K562 (cell line): ENCODE data around the gene SON. TPM values are rescaled to one million over a fixed set of nuclear protein-coding genes. Genes with fewer than 3 reads are reported as not detected.

Experiments used
- ATAC-seq: fragments of 200-7000 bp; cut with Tn5 transposase; 3 replicates; pipeline ENCODE4 v1.9.1; 2020; ENCODE audit warnings: moderate library complexity
- Bru-seq: library from RNA; stranded (reverse); fragments of 400-500 nt; gene quantifications from one replicate; lab custom pipeline; 2021; lab: Mats Ljungman, UMichigan
- BruChase-seq, 2 experiments: library from RNA; stranded (reverse); fragments of 400-500 nt; gene quantifications; one replicate each; lab custom pipeline; 2021; lab: Mats Ljungman, UMichigan
- BruUV-seq: library from RNA; stranded (reverse); fragments of 400-500 nt; replicated peaks from 2 replicates; lab custom pipeline; 2021; lab: Mats Ljungman, UMichigan
- CTCF ChIA-PET: fragments of 300-600 bp; formaldehyde crosslinking; extraction: SDS; loops from one replicate; lab custom pipeline; 2021; ENCODE audit warnings: low intra/inter-chr PET ratio; lab: Yijun Ruan, JAX
- POLR2A ChIA-PET: fragments of 300-600, 350-650 bp; sonication (Branson Sonifier 250); formaldehyde crosslinking; extraction: SDS; loops from one replicate; lab custom pipeline; 2021; ENCODE audit warnings: antibody characterized with exemption, inconsistent platforms; lab: Yijun Ruan, JAX
- DNase-seq, 4 experiments: peaks; one replicate each; pipeline versions ENCODE4 v3.0.0 to v3.0.0-alpha.2; 2011 to 2018; ENCODE audit warnings: low spot score in 3 of 4, mixed read lengths in 3 of 4; ENCODE audit errors: extremely low read depth in 1 of 4
- FAIRE-seq: peaks from 2 replicates; lab custom pipeline; 2011; peaks lifted over from hg19 to GRCh38; lab: Jason Lieb, UNC
- H2AFZ ChIP-seq: 2 replicates; pipeline ENCODE4 v1.6.0; 2011; ENCODE audit warnings: low read depth, low read length, control low read depth, inconsistent platforms
- H3K27ac ChIP-seq: fragments of 200-600 bp; 3 replicates; pipeline ENCODE4 v1.8.0; 2011; ENCODE audit warnings: low read depth, mild to moderate bottlenecking, control low read depth, inconsistent platforms, low read length, moderate library complexity, mixed read lengths; ENCODE audit errors: extremely low read depth
- H3K27me3 ChIP-seq, 2 experiments: fragments of 300-600 bp in 1 of 2; 2 replicates in 1 of 2; 3 replicates in 1 of 2; pipeline versions ENCODE4 v1.6.0 to v1.8.0; 2011; ENCODE audit warnings: inconsistent platforms in 2 of 2, low read length in 2 of 2, mild to moderate bottlenecking in 1 of 2, mixed read lengths in 1 of 2, moderate library complexity in 1 of 2; ENCODE audit not compliant: control insufficient read depth in 2 of 2, insufficient read depth in 2 of 2
- H3K36me3 ChIP-seq: fragments of 300-600 bp; 3 replicates; pipeline ENCODE4 v1.8.0; 2011; ENCODE audit warnings: mild to moderate bottlenecking, low read length, inconsistent platforms; ENCODE audit not compliant: control insufficient read depth, insufficient read depth
- H3K4me1 ChIP-seq, 2 experiments: fragments of 200-600 bp in 1 of 2; replicated peaks in 1 of 2; 2 replicates in 1 of 2; 3 replicates in 1 of 2; pipeline versions ENCODE4 v1.5.1 to v1.8.0; 2011; ENCODE audit warnings: inconsistent platforms in 2 of 2, low read length in 2 of 2, mild to moderate bottlenecking in 1 of 2, mixed read lengths in 1 of 2, moderate library complexity in 1 of 2; ENCODE audit not compliant: control insufficient read depth in 2 of 2, insufficient read depth in 2 of 2
- H3K4me2 ChIP-seq: 2 replicates; pipeline ENCODE4 v1.6.1; 2011; ENCODE audit warnings: low read length, control low read depth, inconsistent platforms, mixed read lengths; ENCODE audit not compliant: insufficient read depth
- H3K4me3 ChIP-seq: fragments of 200-600 bp; sonication (generic), shearing (Covaris generic); 2 replicates; pipeline ENCODE4 v1.5.1; 2016; ENCODE audit warnings: control low read depth, inconsistent platforms
- H3K79me2 ChIP-seq: fragments of 200-600 bp; 3 replicates; pipeline ENCODE4 v1.8.0; 2011; ENCODE audit warnings: low read length, inconsistent platforms; ENCODE audit not compliant: control insufficient read depth, insufficient read depth
- H3K9ac ChIP-seq, 2 experiments: 2 replicates each; pipeline versions ENCODE4 v1.6.0 to v1.6.1; 2011; ENCODE audit warnings: low read depth in 2 of 2, low read length in 2 of 2, control low read depth in 1 of 2, inconsistent platforms in 1 of 2, mild to moderate bottlenecking in 1 of 2, mixed read lengths in 1 of 2; ENCODE audit not compliant: insufficient read depth in 1 of 2
- H3K9me1 ChIP-seq: one replicate; pipeline ENCODE4 v1.6.0; 2011; ENCODE audit warnings: inconsistent platforms, mild to moderate bottlenecking, low read length, moderate library complexity; ENCODE audit not compliant: control insufficient read depth, insufficient read depth
- H3K9me3 ChIP-seq: replicated peaks from 2 replicates; pipeline ENCODE4 v1.5.1; 2011; ENCODE audit warnings: low read depth, low read length, inconsistent platforms; ENCODE audit not compliant: control insufficient read depth, insufficient read depth
- H4K20me1 ChIP-seq: replicated peaks from 2 replicates; pipeline ENCODE4 v1.6.1; 2011; ENCODE audit warnings: low read length, inconsistent platforms, mixed read lengths; ENCODE audit not compliant: control insufficient read depth, insufficient read depth
- GTF2F1 ChIP-seq: IDR thresholded peaks from 2 replicates; pipeline ENCODE4 v1.6.1; 2011; ENCODE audit warnings: low read depth, low read length, improper control_type of control experiment
- HCFC1 ChIP-seq: IDR thresholded peaks from 2 replicates; pipeline ENCODE4 v1.6.1; 2012; ENCODE audit warnings: low read depth, low read length, improper control_type of control experiment
- NFATC3 ChIP-seq: fragments of 450-650 bp; IDR thresholded peaks from 2 replicates; pipeline ENCODE4 v1.6.1; 2017; ENCODE audit warnings: mild to moderate bottlenecking
- NUFIP1 ChIP-seq: fragments of 450-650 bp; IDR thresholded peaks from 2 replicates; pipeline ENCODE4 v1.6.1; 2018; ENCODE audit not compliant: partially characterized antibody
- PCBP2 ChIP-seq: fragments of 200-400 bp; formaldehyde crosslinking; IDR thresholded peaks from 2 replicates; pipeline ENCODE4 v1.6.1; 2018; ENCODE audit warnings: low read length, low read depth, mild to moderate bottlenecking, moderate library complexity; ENCODE audit not compliant: poor library complexity, severe bottlenecking
- RBM14 ChIP-seq: fragments of 200-400 bp; formaldehyde crosslinking; IDR thresholded peaks from 2 replicates; pipeline ENCODE4 v1.6.1; 2018; ENCODE audit warnings: low read depth, mild to moderate bottlenecking, low read length, moderate library complexity, borderline replicate concordance; ENCODE audit not compliant: insufficient read depth
- SREBF1 ChIP-seq: fragments of 150-350 bp; IDR thresholded peaks from 2 replicates; pipeline ENCODE4 v1.6.1; 2014; ENCODE audit warnings: antibody characterized with exemption, low read depth, low read length, borderline replicate concordance
- STAT5A ChIP-seq: IDR thresholded peaks from 2 replicates; pipeline ENCODE4 v1.6.1; 2012; ENCODE audit warnings: low read length, inconsistent platforms, borderline replicate concordance
- TAF15 ChIP-seq: fragments of 200-400 bp; formaldehyde crosslinking; IDR thresholded peaks from 2 replicates; pipeline ENCODE4 v1.6.1; 2017; ENCODE audit warnings: mild to moderate bottlenecking, low read depth, low read length, moderate library complexity
- ZNF274 ChIP-seq: IDR thresholded peaks from 2 replicates; pipeline ENCODE4 v1.6.1; 2011; ENCODE audit warnings: low read depth, mild to moderate bottlenecking, low read length, moderate library complexity, borderline replicate concordance
- WGBS: fragments of 100-300 bp; shearing (Covaris generic); methylation state at CpG from one replicate; pipeline ENCODE4 v1.1.6; 2016; ENCODE audit warnings: low coverage, mixed read lengths; ENCODE audit not compliant: insufficient coverage; ENCODE audit errors: missing lambda C conversion rate; 5-methylcytosine and 5-hydroxymethylcytosine counted together
- in situ Hi-C: fragments of 300-500 bp; cut with MboI; formaldehyde crosslinking; loops from 4 replicates; pipeline ENCODE4 v1.15.0; 2018; ENCODE audit warnings: inconsistent platforms, mixed read lengths
- intact Hi-C: fragments of 100-400 bp; cut with micrococcal nuclease; formaldehyde crosslinking; loops from 2 replicates; pipeline ENCODE4 v1.14.2; 2022
- long read RNA-seq, 3 experiments: library from polyadenylated mRNA in 2 of 3; library from RNA in 1 of 3; unstranded in 2 of 3; stranded (forward) in 1 of 3; transcript quantifications; one replicate each; pipeline ENCODE4 v2.0.0, GENCODE V29; 2019 to 2022
- polyA minus RNA-seq, 3 experiments: library from RNA; depleted of rRNA, polyadenylated mRNA; stranded (reverse); fragments of >200 nt; gene quantifications; 2 replicates each; pipeline ENCODE4 v1.2.3, GENCODE V29; 2011
- polyA plus RNA-seq, 8 experiments: library from polyadenylated mRNA; depleted of rRNA in 4 of 8; stranded (reverse) in 5 of 8; unstranded in 3 of 8; fragments of >200 nt; fragmentation: Nextera tagmentation in 2 of 8; fragmentation: Illumina TruSeq in 1 of 8; extraction: Ambion mirVana in 2 of 8; extraction: Trizol in 1 of 8; gene quantifications; 2 replicates each; pipeline versions ENCODE4 v1.2.1 to v1.2.3, GENCODE V29; 2011 to 2014; ENCODE audit warnings: inconsistent platforms in 1 of 8, missing spikeins in 1 of 8
- total RNA-seq, 7 experiments: library from RNA; depleted of rRNA in 6 of 7; stranded (reverse); fragments of >200 nt in 6 of 7; fragmentation: Illumina TruSeq in 2 of 7; extraction: Trizol in 2 of 7; gene quantifications; 2 replicates each; pipeline versions ENCODE4 v1.2.1 to v1.2.3, GENCODE V29; 2011 to 2021; ENCODE audit warnings: low replicate concordance in 1 of 7
- TF ChIP-seq, protein P1 (sequence below): fragments of 200-800 bp; sonication (Bioruptor generic); IDR thresholded peaks from 2 replicates; pipeline ENCODE4 v1.6.1; 2017; ENCODE audit warnings: missing genetic modification characterization, missing compliant biosample characterization
- TF ChIP-seq, protein P2 (sequence below): fragments of 450-650 bp; IDR thresholded peaks from 2 replicates; pipeline ENCODE4 v1.6.1; 2017; ENCODE audit warnings: antibody characterized with exemption

SON gene
- total RNA-seq (2011; cell fraction: chromatin; rRNA removed; ENCODE audit: low replicate concordance), result 223 and 597 TPM in 2 replicates
- 107 and 150 TPM in 2 replicates for total RNA-seq (2011; cell fraction: nucleolus; rRNA removed)
- 253 and 349 TPM in 2 replicates for total RNA-seq (2011; cell fraction: nucleoplasm; rRNA removed)
- total RNA-seq (2014; rRNA removed) (126 and 185 TPM in 2 replicates), total RNA-seq (2014; rRNA removed; fragmentation: Illumina TruSeq; extraction: Trizol) (142 and 149 TPM in 2 replicates), total RNA-seq (2015; rRNA removed; fragmentation: Illumina TruSeq; extraction: Trizol) (120 and 149 TPM in 2 replicates), total RNA-seq (2021) (242 and 259 TPM in 2 replicates), polyA plus RNA-seq (2011; rRNA removed) (99.1 and 105 TPM in 2 replicates), polyA plus RNA-seq (2014; fragmentation: Illumina TruSeq; extraction: Trizol) (173 and 203 TPM in 2 replicates), polyA plus RNA-seq (2014; fragmentation: Nextera tagmentation; extraction: Ambion mirVana) (100 to 1,000 TPM; 195 to 742 TPM), polyA plus RNA-seq (2014; rRNA removed) (97.6 and 187 TPM in 2 replicates), polyA minus RNA-seq (2011; rRNA and poly(A)+ RNA removed) (241 and 277 TPM in 2 replicates), Bru-seq, nascent RNA (percentile 97 among the genes with signal in this experiment), BruChase-seq, experiment 1, labeled RNA remaining after a 2-hour chase (percentile 99 among the genes with signal in this experiment), BruChase-seq, experiment 2, labeled RNA remaining after a 6-hour chase (percentile 99 among the genes with signal in this experiment)
- polyA plus RNA-seq (2011; cell fraction: cytosol; rRNA removed), result 88.2 and 117 TPM in 2 replicates
- polyA plus RNA-seq (2011; cell fraction: nucleus; rRNA removed), result 255 and 309 TPM in 2 replicates
- polyA plus RNA-seq (2012), result 146 and 246 TPM in 2 replicates
- polyA minus RNA-seq (2011; cell fraction: cytosol; rRNA and poly(A)+ RNA removed), result 183 and 187 TPM in 2 replicates
- polyA minus RNA-seq (2011; cell fraction: nucleus; rRNA and poly(A)+ RNA removed), result 121 and 212 TPM in 2 replicates
- long read RNA-seq, experiment 1, full-length matches to known transcripts, result 63 of 513 reads
- long read RNA-seq, experiment 1, partial matches to known transcripts, result 336 of 513 reads
- long read RNA-seq, experiment 1, other reads (novel, unspliced or antisense), result 114 of 513 reads
- long read RNA-seq, experiment 2, full-length matches to known transcripts, result 16 of 82 reads
- long read RNA-seq, experiment 2, partial matches to known transcripts, result 50 of 82 reads
- long read RNA-seq, experiment 2, other reads (novel, unspliced or antisense), result 16 of 82 reads
- long read RNA-seq, experiment 3, partial matches to known transcripts, result 94 of 108 reads
- long read RNA-seq, experiment 3, other reads (novel, unspliced or antisense), result 11 of 108 reads

DNA sequence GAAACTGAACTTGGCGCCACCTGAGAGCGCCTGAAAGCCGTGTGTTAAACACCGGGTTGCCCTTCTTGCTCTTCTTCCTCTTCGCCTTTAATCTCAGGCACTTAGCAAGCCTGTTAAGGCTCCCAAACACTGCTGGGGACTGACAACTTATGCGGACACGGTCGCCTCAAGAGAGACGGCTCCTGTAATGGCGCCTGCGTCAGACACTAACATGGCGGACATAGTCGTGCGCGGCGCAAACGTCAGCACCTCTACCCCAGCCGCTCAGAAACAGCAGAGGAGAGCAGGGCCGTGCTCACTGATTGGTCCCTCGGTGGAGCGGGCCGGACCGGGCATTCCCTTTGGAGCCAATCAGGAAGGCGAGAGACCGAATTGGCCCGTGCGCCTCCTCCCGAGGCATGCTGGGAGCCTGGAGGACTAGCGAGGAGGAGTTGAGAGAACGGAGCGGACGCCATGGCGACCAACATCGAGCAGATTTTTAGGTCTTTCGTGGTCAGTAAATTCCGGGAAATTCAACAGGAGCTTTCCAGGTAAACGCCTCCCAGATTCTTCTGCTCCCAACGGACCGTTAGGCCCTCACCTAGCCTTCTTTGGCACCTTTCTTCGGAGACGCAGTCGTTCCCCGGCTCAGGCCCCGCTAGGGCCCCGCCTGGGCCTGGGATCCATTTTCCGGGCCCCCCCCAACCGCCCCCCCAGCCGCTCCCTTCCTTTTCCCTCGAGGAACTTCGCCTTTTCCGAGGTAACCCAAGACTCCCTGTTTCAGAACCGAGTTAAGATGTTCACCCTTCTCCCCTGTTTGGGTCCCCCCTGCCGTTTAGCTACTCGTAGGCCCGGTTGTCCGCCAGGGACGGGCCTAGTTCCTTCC is at the start of gene SON:
Gene SON, plus strand, starts transcription at position 399 of the 865 bp plus-strand sequence. Its CDS starts 55 bp downstream, at position 454.
- Histone ChIP-seq H3K4me3 (peak within 1 kb of the TSS; percentile 71), H3K9ac (peak within 1 kb of the TSS; percentile 95 to 98), H3K27me3 (no peaks in the 10 kb centered on the region), H3K9me1 (no peaks in the 10 kb centered on the region), H4K20me1 (peaks cover 17% of the 10 kb centered on the region), H2AFZ (peak within 1 kb of the TSS; percentile 90), H3K9me3 (peaks cover 4% of the 10 kb centered on the region; the same call in 1 of the 2 replicates), H3K79me2 (peaks cover 98% of the 10 kb centered on the region), H3K4me1 (peaks cover 3 to 13% of the 10 kb centered on the region in 2 experiments; a peak in 3 of 5 replicates), H3K4me2 (peak within 1 kb of the TSS; percentile 94), H3K27ac (peak within 1 kb of the TSS; percentile 99), H3K36me3 (peaks cover 60% of the 10 kb centered on the region)
- ATAC-seq (peak; percentile 93), DNase-seq (peak; percentile 98 to 100 (median 98)), FAIRE-seq (peak; percentile 99)
- ChIA-PET CTCF (no interaction called here), POLR2A (interaction anchor here (0.6 to 6.9 kb wide), 17 partner anchors 8 to 1043 kb away, joined by 3 to 99 read pairs (median 5); partner anchors contain the start of genes DONSON and TMEM50B)
- no TSS peak for BruUV-seq
- 1% methylated on average over 54 of the region's 57 CpGs for WGBS
- intact Hi-C loops (loop anchor here (5.0 kb wide), 3 partner anchors 141 to 349 kb away; partner anchors contain the start of gene IFNGR2), in situ Hi-C loops (no loop called here)
- TF ChIP-seq HCFC1 (peak; percentile 71), GTF2F1 (0 out of 2 replicates have a peak, but pooled peaks have one; percentile 90), TAF15 (no peak), PCBP2 (no peak), NFATC3 (no peak), SREBF1 (no peak), NUFIP1 (no peak), ZNF274 (no peak), STAT5A (no peak; the same call in 1 of the 2 replicates), RBM14 (no peak)
- TF ChIP-seq, protein P1, sequence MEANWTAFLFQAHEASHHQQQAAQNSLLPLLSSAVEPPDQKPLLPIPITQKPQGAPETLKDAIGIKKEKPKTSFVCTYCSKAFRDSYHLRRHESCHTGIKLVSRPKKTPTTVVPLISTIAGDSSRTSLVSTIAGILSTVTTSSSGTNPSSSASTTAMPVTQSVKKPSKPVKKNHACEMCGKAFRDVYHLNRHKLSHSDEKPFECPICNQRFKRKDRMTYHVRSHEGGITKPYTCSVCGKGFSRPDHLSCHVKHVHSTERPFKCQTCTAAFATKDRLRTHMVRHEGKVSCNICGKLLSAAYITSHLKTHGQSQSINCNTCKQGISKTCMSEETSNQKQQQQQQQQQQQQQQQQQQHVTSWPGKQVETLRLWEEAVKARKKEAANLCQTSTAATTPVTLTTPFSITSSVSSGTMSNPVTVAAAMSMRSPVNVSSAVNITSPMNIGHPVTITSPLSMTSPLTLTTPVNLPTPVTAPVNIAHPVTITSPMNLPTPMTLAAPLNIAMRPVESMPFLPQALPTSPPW (CRISPR knock-in tag), result peak; percentile 100
- TF ChIP-seq, protein P2, sequence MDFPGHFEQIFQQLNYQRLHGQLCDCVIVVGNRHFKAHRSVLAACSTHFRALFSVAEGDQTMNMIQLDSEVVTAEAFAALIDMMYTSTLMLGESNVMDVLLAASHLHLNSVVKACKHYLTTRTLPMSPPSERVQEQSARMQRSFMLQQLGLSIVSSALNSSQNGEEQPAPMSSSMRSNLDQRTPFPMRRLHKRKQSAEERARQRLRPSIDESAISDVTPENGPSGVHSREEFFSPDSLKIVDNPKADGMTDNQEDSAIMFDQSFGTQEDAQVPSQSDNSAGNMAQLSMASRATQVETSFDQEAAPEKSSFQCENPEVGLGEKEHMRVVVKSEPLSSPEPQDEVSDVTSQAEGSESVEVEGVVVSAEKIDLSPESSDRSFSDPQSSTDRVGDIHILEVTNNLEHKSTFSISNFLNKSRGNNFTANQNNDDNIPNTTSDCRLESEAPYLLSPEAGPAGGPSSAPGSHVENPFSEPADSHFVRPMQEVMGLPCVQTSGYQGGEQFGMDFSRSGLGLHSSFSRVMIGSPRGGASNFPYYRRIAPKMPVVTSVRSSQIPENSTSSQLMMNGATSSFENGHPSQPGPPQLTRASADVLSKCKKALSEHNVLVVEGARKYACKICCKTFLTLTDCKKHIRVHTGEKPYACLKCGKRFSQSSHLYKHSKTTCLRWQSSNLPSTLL, result peak; percentile 65
